B cell (primary cell): ENCODE data around the gene TTC28. TPM values are rescaled to one million over a fixed set of nuclear protein-coding genes. Genes with fewer than 3 reads are reported as not detected.

Experiments used
- ATAC-seq: fragments of 200-7000 bp; cut with Tn5 transposase; one replicate; pipeline ENCODE4 v1.10.0; 2021; ENCODE audit warnings: low read depth, mild to moderate bottlenecking, moderate number of reproducible peaks, moderate library complexity
- CTCF ChIA-PET: fragments of 350-600 bp; sonication (Branson Sonifier 250); formaldehyde crosslinking; loops from one replicate; lab custom pipeline; 2021; ENCODE audit warnings: antibody characterized with exemption, inconsistent platforms; lab: Charles Lee
- POLR2A ChIA-PET: fragments of 350-600 bp; sonication (Branson Sonifier 250); formaldehyde crosslinking; loops from one replicate; lab custom pipeline; 2021; ENCODE audit warnings: antibody characterized with exemption; lab: Charles Lee
- DNase-seq: peaks from one replicate; pipeline ENCODE4 v3.0.0; 2013
- H2AFZ ChIP-seq: 2 replicates; pipeline ENCODE4 v1.6.1; 2012; ENCODE audit warnings: mild to moderate bottlenecking, low read depth, low read length; ENCODE audit not compliant: insufficient read depth, poor library complexity, severe bottlenecking
- H3K27ac ChIP-seq, 2 donors: 1 replicate in 1 of 2; 2 replicates in 1 of 2; pipeline ENCODE4 v1.5.1; 2012 to 2013; ENCODE audit warnings: low read length in 2 of 2, mild to moderate bottlenecking in 2 of 2, moderate library complexity in 1 of 2
- H3K27me3 ChIP-seq, 4 experiments: fragments of 200-600 bp in 1 of 4; sonication (generic) in 1 of 4; replicated peaks in 1 of 4; 1 replicate in 2 of 4; 2 replicates in 2 of 4; pipeline versions ENCODE4 v1.6.1 to v1.7.0; 2013 to 2016; ENCODE audit warnings: low read length in 3 of 4, mild to moderate bottlenecking in 2 of 4, mixed read lengths in 1 of 4, moderate library complexity in 1 of 4; ENCODE audit not compliant: insufficient read depth in 4 of 4, control insufficient read depth in 3 of 4; ENCODE audit errors: control extremely low read depth in 1 of 4
- H3K36me3 ChIP-seq, 2 experiments: replicated peaks in 1 of 2; 1 replicate in 1 of 2; 2 replicates in 1 of 2; pipeline versions ENCODE4 v1.6.1 to v1.7.1; 2013; ENCODE audit warnings: low read length in 1 of 2; ENCODE audit not compliant: insufficient read depth in 2 of 2, control insufficient read depth in 1 of 2; ENCODE audit errors: control extremely low read depth in 1 of 2, extremely low read depth in 1 of 2
- H3K4me1 ChIP-seq, 2 donors: fragments of 200-600 bp in 1 of 2; sonication (generic) in 1 of 2; 1 replicate in 1 of 2; 2 replicates in 1 of 2; pipeline versions ENCODE4 v1.5.1 to v1.6.1; 2013 to 2017; ENCODE audit warnings: low read length in 2 of 2; ENCODE audit not compliant: control insufficient read depth in 2 of 2, insufficient read depth in 2 of 2
- H3K4me2 ChIP-seq: replicated peaks from 2 replicates; pipeline ENCODE3; 2012; ENCODE audit warnings: mild to moderate bottlenecking, low read depth, low read length; ENCODE audit not compliant: poor library complexity, severe bottlenecking
- H3K4me3 ChIP-seq, 5 experiments: fragments of 200-600 bp in 1 of 5; sonication (generic) in 1 of 5; 1 replicate in 3 of 5; 2 replicates in 2 of 5; pipeline versions ENCODE4 v1.5.1 to v1.7.0; 2011 to 2016; ENCODE audit warnings: low read length in 4 of 5, mild to moderate bottlenecking in 4 of 5, low read depth in 2 of 5, control low read depth in 1 of 5, moderate library complexity in 1 of 5; ENCODE audit not compliant: insufficient read depth in 1 of 5; ENCODE audit errors: control extremely low read depth in 1 of 5, extremely low read depth in 1 of 5
- H3K79me2 ChIP-seq: fragments of 200-600 bp; sonication (generic); one replicate; pipeline ENCODE4 v1.6.0; 2016; ENCODE audit warnings: low read length; ENCODE audit not compliant: control insufficient read depth, insufficient read depth
- H3K9ac ChIP-seq: fragments of 200-600 bp; sonication (generic); 2 replicates; pipeline ENCODE4 v1.6.1; 2017; ENCODE audit warnings: mild to moderate bottlenecking, low read length, moderate library complexity
- H3K9me3 ChIP-seq, 3 donors: one replicate each; pipeline versions ENCODE4 v1.6.1 to v1.7.1; 2013; ENCODE audit warnings: low read length in 2 of 3; ENCODE audit not compliant: control insufficient read depth in 2 of 3, insufficient read depth in 1 of 3; ENCODE audit errors: control extremely low read depth in 1 of 3
- H4K20me1 ChIP-seq: 2 replicates; pipeline ENCODE4 v1.6.0; 2012; ENCODE audit warnings: mild to moderate bottlenecking, low read length; ENCODE audit not compliant: insufficient read depth, control insufficient read depth, poor library complexity, severe bottlenecking
- H3K27ac Mint-ChIP-seq: one replicate; pipeline ENCODE4 v1.8.0; 2021; ENCODE audit warnings: mixed read lengths
- H3K27me3 Mint-ChIP-seq: one replicate; pipeline ENCODE4 v1.8.0; 2021; ENCODE audit warnings: mixed read lengths
- H3K4me1 Mint-ChIP-seq: one replicate; pipeline ENCODE4 v1.8.0; 2021; ENCODE audit warnings: mixed read lengths
- H3K4me3 Mint-ChIP-seq: one replicate; pipeline ENCODE4 v1.8.0; 2021; ENCODE audit warnings: mixed read lengths
- H3K9me3 Mint-ChIP-seq: one replicate; pipeline ENCODE4 v1.8.0; 2022; ENCODE audit warnings: mixed read lengths; ENCODE audit not compliant: insufficient read depth
- EZH2 ChIP-seq: IDR thresholded peaks from 2 replicates; pipeline ENCODE4 v1.6.1; 2012; ENCODE audit warnings: borderline replicate concordance, low read depth, mild to moderate bottlenecking, moderate library complexity, low read length; ENCODE audit not compliant: insufficient read depth, poor library complexity, severe bottlenecking
- WGBS: methylation state at CpG from one replicate; pipeline ENCODE4 v1.1.5; 2013; ENCODE audit warnings: missing lambda C conversion rate; ENCODE audit not compliant: insufficient coverage; 5-methylcytosine and 5-hydroxymethylcytosine counted together
- intact Hi-C: fragments of 100-400 bp; cut with micrococcal nuclease; formaldehyde crosslinking; loops from one replicate; pipeline ENCODE4 v1.10.0; 2022
- polyA plus RNA-seq: library from polyadenylated mRNA; depleted of rRNA; stranded (reverse); fragments of >200 nt; gene quantifications from 2 replicates; pipeline ENCODE4 v1.2.3, GENCODE V29; 2012
- total RNA-seq, 2 donors: library from RNA; stranded (reverse); fragments of 120-200 nt in 1 of 2; gene quantifications; 1 replicate in 1 of 2; 2 replicates in 1 of 2; pipeline versions ENCODE4 v1.2.3 to v1.2.4, GENCODE V29; 2013 to 2022
- TF ChIP-seq, protein P1 (sequence below): fragments of 200-600 bp; IDR thresholded peaks from one replicate; pipeline ENCODE4 v1.8.0; 2022; ENCODE audit warnings: antibody characterized with exemption, mild to moderate bottlenecking

The TTC28 gene
- total and polyA plus RNA-seq, 2 donors (not counting 1 experiment from before 2014, with no cell fraction given), result 4.5 to 7.3 TPM

DNA sequence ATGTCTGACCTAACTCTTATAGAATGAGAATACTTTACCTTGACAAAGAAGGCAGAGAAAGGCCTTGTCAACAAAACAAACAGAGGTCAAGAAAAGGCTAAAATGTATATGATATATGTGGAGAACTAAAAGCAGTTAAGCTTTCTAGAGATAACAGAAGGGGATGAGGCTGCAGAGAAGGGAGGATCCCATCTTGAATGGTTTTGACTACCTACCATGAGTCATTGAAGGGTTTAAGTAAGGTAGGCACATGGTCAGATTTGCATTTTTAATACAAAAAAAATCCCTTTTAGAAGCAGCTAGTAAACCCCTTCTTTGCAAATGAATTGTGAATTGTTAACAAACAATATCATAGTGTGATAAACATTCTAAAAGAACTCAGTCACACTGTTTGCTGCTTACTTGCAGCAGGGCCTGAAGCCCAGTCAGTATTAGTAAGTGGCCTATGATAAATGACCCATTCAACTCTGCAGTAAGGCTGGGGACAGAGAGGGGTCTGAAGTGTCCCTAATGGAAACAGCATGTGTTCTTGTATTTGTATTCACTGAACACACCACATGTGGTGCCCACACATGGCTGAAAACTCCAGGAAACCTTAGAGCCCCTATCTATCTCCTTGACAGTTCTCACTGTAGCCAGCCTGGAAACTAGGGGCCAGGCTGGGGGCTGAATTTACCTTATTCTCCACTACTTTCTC lies 431.8 kb downstream of the TTC28 start:
- ChIA-PET CTCF (no interaction called here), POLR2A (no interaction called here)
- Histone ChIP-seq H3K9ac (no peak overlapping the region), H3K4me3 (no peak overlapping the region), H3K27me3 (no peaks in the 10 kb centered on the region), H4K20me1 (no peaks in the 10 kb centered on the region), H3K4me1 (no peaks in the 10 kb centered on the region), H3K9me3 (no peaks in the 10 kb centered on the region), H3K27ac (no peak overlapping the region), H3K4me2 (no peak overlapping the region), H3K36me3 (no peaks in the 10 kb centered on the region), H3K79me2 (no peaks in the 10 kb centered on the region), H2AFZ (no peak overlapping the region)
- Mint-ChIP-seq H3K4me3 (no peak overlapping the region), H3K27ac (no peak overlapping the region), H3K27me3 (peaks cover 9% of the 10 kb centered on the region), H3K4me1 (no peaks in the 10 kb centered on the region), H3K9me3 (no peaks in the 10 kb centered on the region)
- TF ChIP-seq EZH2, result no peak
- TF ChIP-seq, protein P1, sequence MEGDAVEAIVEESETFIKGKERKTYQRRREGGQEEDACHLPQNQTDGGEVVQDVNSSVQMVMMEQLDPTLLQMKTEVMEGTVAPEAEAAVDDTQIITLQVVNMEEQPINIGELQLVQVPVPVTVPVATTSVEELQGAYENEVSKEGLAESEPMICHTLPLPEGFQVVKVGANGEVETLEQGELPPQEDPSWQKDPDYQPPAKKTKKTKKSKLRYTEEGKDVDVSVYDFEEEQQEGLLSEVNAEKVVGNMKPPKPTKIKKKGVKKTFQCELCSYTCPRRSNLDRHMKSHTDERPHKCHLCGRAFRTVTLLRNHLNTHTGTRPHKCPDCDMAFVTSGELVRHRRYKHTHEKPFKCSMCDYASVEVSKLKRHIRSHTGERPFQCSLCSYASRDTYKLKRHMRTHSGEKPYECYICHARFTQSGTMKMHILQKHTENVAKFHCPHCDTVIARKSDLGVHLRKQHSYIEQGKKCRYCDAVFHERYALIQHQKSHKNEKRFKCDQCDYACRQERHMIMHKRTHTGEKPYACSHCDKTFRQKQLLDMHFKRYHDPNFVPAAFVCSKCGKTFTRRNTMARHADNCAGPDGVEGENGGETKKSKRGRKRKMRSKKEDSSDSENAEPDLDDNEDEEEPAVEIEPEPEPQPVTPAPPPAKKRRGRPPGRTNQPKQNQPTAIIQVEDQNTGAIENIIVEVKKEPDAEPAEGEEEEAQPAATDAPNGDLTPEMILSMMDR, result no peak
- ATAC-seq, result no peak
- DNase-seq, result no peak
- intact Hi-C loops, result no loop called here

DNA sequence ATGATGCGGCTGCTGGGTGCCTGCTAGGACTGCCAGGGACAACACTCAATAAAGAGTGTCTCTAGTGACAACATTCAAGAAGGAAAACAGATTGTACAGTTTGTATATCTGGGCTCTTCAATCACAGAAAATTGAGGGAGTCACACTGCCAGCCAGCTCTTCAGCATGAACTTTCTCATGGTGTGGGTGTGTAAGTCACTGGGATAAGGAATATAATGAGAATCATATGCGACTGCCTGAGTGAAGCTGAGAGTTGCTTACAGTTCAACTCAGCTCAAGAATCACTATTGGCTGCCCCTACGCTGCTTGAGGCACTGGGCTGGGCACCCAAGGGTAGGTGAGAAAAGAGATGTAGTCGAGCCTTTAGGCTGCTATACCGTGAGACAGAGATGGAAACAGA lies 432.5 kb downstream of the TTC28 start:
- H3K9me3 Mint-ChIP-seq, result no peaks in the 10 kb centered on the region
- no peak overlapping the region for H3K27ac ChIP-seq
- H3K27me3 ChIP-seq, result no peaks in the 10 kb centered on the region
- no peak overlapping the region for H3K27ac Mint-ChIP-seq
- no peak overlapping the region for H3K4me3 ChIP-seq
- no peaks in the 10 kb centered on the region for H3K36me3 ChIP-seq
- no peak overlapping the region for H3K4me3 Mint-ChIP-seq
- no peak for TF ChIP-seq EZH2
- TF ChIP-seq, protein P1, result no peak
- no peak overlapping the region for H3K9ac ChIP-seq
- DNase-seq, result no peak
- no peak overlapping the region for H2AFZ ChIP-seq
- CTCF ChIA-PET, result no interaction called here
- POLR2A ChIA-PET, result no interaction called here
- H3K79me2 ChIP-seq, result no peaks in the 10 kb centered on the region
- no peak for ATAC-seq
- no peak overlapping the region for H3K4me2 ChIP-seq
- 80% methylated on average over 1 of the region's 5 CpGs for WGBS
- H3K4me1 ChIP-seq, result no peaks in the 10 kb centered on the region
- H4K20me1 ChIP-seq, result no peaks in the 10 kb centered on the region
- H3K4me1 Mint-ChIP-seq, result no peaks in the 10 kb centered on the region
- peaks cover 9% of the 10 kb centered on the region for H3K27me3 Mint-ChIP-seq
- intact Hi-C loops, result no loop called here
- H3K9me3 ChIP-seq, result no peaks in the 10 kb centered on the region
